Measurements from ENCODE around the gene EIF5.

DNA sequence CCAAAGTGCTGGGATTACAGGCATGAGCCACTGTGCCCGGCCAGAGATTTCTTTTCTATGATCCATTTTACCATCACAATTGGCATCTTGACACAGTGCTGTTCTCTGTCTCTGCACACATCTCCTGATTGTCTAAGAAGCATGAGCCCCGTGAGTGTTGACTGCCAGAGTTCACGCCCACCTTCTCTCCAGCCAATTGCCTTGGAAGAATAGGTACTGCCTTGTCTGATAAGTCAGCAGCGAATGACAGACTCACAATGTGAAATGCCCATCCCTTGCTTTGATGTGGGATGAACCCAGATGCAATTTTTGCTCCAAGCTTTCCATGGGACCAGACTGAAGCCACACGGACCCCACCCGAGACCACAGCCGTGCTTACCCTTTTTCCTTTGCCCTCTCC is 19.3 kb downstream of the EIF5 start:
- TF ChIP-seq, protein P1, sequence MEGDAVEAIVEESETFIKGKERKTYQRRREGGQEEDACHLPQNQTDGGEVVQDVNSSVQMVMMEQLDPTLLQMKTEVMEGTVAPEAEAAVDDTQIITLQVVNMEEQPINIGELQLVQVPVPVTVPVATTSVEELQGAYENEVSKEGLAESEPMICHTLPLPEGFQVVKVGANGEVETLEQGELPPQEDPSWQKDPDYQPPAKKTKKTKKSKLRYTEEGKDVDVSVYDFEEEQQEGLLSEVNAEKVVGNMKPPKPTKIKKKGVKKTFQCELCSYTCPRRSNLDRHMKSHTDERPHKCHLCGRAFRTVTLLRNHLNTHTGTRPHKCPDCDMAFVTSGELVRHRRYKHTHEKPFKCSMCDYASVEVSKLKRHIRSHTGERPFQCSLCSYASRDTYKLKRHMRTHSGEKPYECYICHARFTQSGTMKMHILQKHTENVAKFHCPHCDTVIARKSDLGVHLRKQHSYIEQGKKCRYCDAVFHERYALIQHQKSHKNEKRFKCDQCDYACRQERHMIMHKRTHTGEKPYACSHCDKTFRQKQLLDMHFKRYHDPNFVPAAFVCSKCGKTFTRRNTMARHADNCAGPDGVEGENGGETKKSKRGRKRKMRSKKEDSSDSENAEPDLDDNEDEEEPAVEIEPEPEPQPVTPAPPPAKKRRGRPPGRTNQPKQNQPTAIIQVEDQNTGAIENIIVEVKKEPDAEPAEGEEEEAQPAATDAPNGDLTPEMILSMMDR (IDR thresholded peaks at IDR 0.05; ENCODE audit: poor library complexity): no peak
- TF ChIP-seq EZH2 (IDR thresholded peaks at IDR 0.05; ENCODE audit: borderline replicate concordance) (no peak), EZH2phosphoT487 (IDR thresholded peaks at IDR 0.05; ENCODE audit: low read depth, severe bottlenecking, unreplicated experiment) (no peak)

Measured in hepatocyte (in vitro differentiated cells).